HepG2 (cell line): ENCODE results near the gene ST3GAL4. TPM values are rescaled to one million over a fixed set of nuclear protein-coding genes. Genes with fewer than 3 reads are reported as not detected.

ENCODE experiments used
- ATAC-seq: fragments of 200-7000 bp; cut with Tn5 transposase; 3 replicates; pipeline ENCODE4 v1.9.1; 2020; ENCODE audit warnings: mild to moderate bottlenecking, moderate library complexity
- BruUV-seq: library from RNA; stranded (reverse); fragments of 400-500 nt; replicated peaks from 2 replicates; lab custom pipeline; 2021; lab: Mats Ljungman, UMichigan
- CTCF ChIA-PET: fragments of 300-600 bp; formaldehyde crosslinking; extraction: SDS; loops from one replicate; lab custom pipeline; 2021; ENCODE audit warnings: low total read pairs, inconsistent platforms, low intra/inter-chr PET ratio; lab: Yijun Ruan, JAX
- POLR2A ChIA-PET: fragments of 350-600 bp; sonication (Branson Sonifier 250); formaldehyde crosslinking; loops from one replicate; lab custom pipeline; 2020; ENCODE audit warnings: antibody characterized with exemption, inconsistent platforms; lab: Yijun Ruan, JAX
- DNase-seq: peaks from one replicate; pipeline ENCODE4 v3.0.0-alpha.2; 2015; ENCODE audit warnings: low spot score
- FAIRE-seq: peaks from 3 replicates; lab custom pipeline; 2011; peaks lifted over from hg19 to GRCh38; lab: Jason Lieb, UNC
- H2AFZ ChIP-seq: one replicate; pipeline ENCODE4 v1.6.1; 2011; ENCODE audit warnings: low read length, inconsistent platforms
- H3K27ac ChIP-seq: fragments of 300-600 bp; 3 replicates; pipeline ENCODE4 v1.8.0; 2011; ENCODE audit warnings: mixed run types, mild to moderate bottlenecking, mixed read lengths, low read length, inconsistent platforms; ENCODE audit not compliant: insufficient read depth; ENCODE audit errors: extremely low read length
- H3K27me3 ChIP-seq, 2 experiments: fragments of 200-600 bp in 1 of 2; 2 replicates in 1 of 2; 3 replicates in 1 of 2; pipeline versions ENCODE4 v1.6.0 to v1.8.0; 2011; ENCODE audit warnings: low read length in 2 of 2, mild to moderate bottlenecking in 2 of 2, moderate library complexity in 2 of 2, inconsistent platforms in 1 of 2; ENCODE audit not compliant: insufficient read depth in 2 of 2, control insufficient read depth in 1 of 2
- H3K36me3 ChIP-seq, 2 experiments: fragments of 200-600 bp in 1 of 2; replicated peaks in 1 of 2; 2 replicates in 1 of 2; 3 replicates in 1 of 2; pipeline versions ENCODE4 v1.5.1 to v1.8.0; 2011; ENCODE audit warnings: low read length in 2 of 2, inconsistent platforms in 1 of 2; ENCODE audit not compliant: insufficient read depth in 2 of 2, control insufficient read depth in 1 of 2
- H3K4me1 ChIP-seq: 2 replicates; pipeline ENCODE4 v1.5.1; 2012; ENCODE audit warnings: low read length, inconsistent platforms; ENCODE audit not compliant: insufficient read depth
- H3K4me2 ChIP-seq: 2 replicates; pipeline ENCODE4 v1.6.0; 2011; ENCODE audit warnings: low read depth, low read length, inconsistent platforms
- H3K4me3 ChIP-seq, 3 experiments: fragments of 200-600 bp in 1 of 3; sonication (generic), shearing (Covaris generic) in 1 of 3; replicated peaks in 1 of 3; 2 replicates each; pipeline ENCODE4 v1.5.1; 2011 to 2016; ENCODE audit warnings: low read length in 3 of 3, inconsistent platforms in 2 of 3, low read depth in 2 of 3, mild to moderate bottlenecking in 2 of 3, control low read depth in 1 of 3, mixed read lengths in 1 of 3; ENCODE audit not compliant: insufficient read depth in 1 of 3
- H3K79me2 ChIP-seq: one replicate; pipeline ENCODE4 v1.6.1; 2011; ENCODE audit warnings: low read length, inconsistent platforms; ENCODE audit not compliant: insufficient read depth
- H3K9ac ChIP-seq: 2 replicates; pipeline ENCODE4 v1.6.0; 2011; ENCODE audit warnings: mild to moderate bottlenecking, low read depth, low read length, inconsistent platforms; ENCODE audit not compliant: insufficient read depth
- H3K9me3 ChIP-seq: 2 replicates; pipeline ENCODE4 v1.5.1; 2012; ENCODE audit warnings: mild to moderate bottlenecking, low read length
- H4K20me1 ChIP-seq: 2 replicates; pipeline ENCODE4 v1.6.0; 2011; ENCODE audit warnings: inconsistent platforms, mild to moderate bottlenecking, low read length, moderate library complexity; ENCODE audit not compliant: insufficient read depth
- EEA1 ChIP-seq: sonication (generic); formaldehyde crosslinking; IDR thresholded peaks from 2 replicates; pipeline ENCODE4 v1.5.1; 2020; ENCODE audit warnings: mild to moderate bottlenecking, missing genetic modification reagents, borderline replicate concordance
- ELF3 ChIP-seq: IDR thresholded peaks from 2 replicates; pipeline ENCODE4 v1.6.1; 2016; ENCODE audit warnings: missing genetic modification reagents, missing compliant biosample characterization
- HNRNPH1 ChIP-seq: fragments of 200-400 bp; formaldehyde crosslinking; optimal IDR thresholded peaks from 2 replicates; pipeline ENCODE3; 2017; ENCODE audit warnings: mild to moderate bottlenecking, low read depth, low read length
- IRX3 ChIP-seq: sonication (generic); formaldehyde crosslinking; IDR thresholded peaks from 2 replicates; pipeline ENCODE4 v1.8.1; 2023; ENCODE audit warnings: mild to moderate bottlenecking, low read depth, missing genetic modification reagents, borderline replicate concordance
- KMT2A ChIP-seq: sonication (generic); formaldehyde crosslinking; IDR thresholded peaks from 2 replicates; pipeline ENCODE4 v1.4.0; 2020; ENCODE audit warnings: missing genetic modification reagents
- MED13 ChIP-seq: sonication (generic); formaldehyde crosslinking; IDR thresholded peaks from 2 replicates; pipeline ENCODE4 v1.5.0; 2020; ENCODE audit warnings: missing genetic modification reagents
- SETDB1 ChIP-seq: sonication (generic); formaldehyde crosslinking; IDR thresholded peaks from 2 replicates; pipeline ENCODE4 v1.5.1; 2020; ENCODE audit warnings: missing genetic modification reagents, mild to moderate bottlenecking, borderline replicate concordance
- SMARCC2 ChIP-seq: fragments of 450-650 bp; IDR thresholded peaks from 2 replicates; pipeline ENCODE4 v1.6.1; 2017; ENCODE audit warnings: antibody characterized with exemption, mild to moderate bottlenecking
- TCF7L2 ChIP-seq: IDR thresholded peaks from 2 replicates; pipeline ENCODE4 v1.6.1; 2011; ENCODE audit warnings: mild to moderate bottlenecking, low read depth, low read length, moderate library complexity
- TMF1 ChIP-seq: sonication (generic); formaldehyde crosslinking; IDR thresholded peaks from 2 replicates; pipeline ENCODE4 v1.8.1; 2022; ENCODE audit warnings: low read depth, missing genetic modification reagents
- YEATS2 ChIP-seq: sonication (generic); formaldehyde crosslinking; IDR thresholded peaks from 2 replicates; pipeline ENCODE4 v1.4.0; 2020; ENCODE audit warnings: missing genetic modification reagents, borderline replicate concordance
- YY1 ChIP-seq: IDR thresholded peaks from 2 replicates; pipeline ENCODE4 v1.6.1; 2011; ENCODE audit warnings: low read length, low read depth, moderate library complexity, mild to moderate bottlenecking; ENCODE audit not compliant: insufficient read depth, insufficient replicate concordance
- ZFY ChIP-seq: sonication (generic); formaldehyde crosslinking; IDR thresholded peaks from 2 replicates; pipeline ENCODE4 v1.4.0; 2020; ENCODE audit warnings: missing genetic modification reagents
- ZKSCAN8 ChIP-seq: IDR thresholded peaks from 2 replicates; pipeline ENCODE4 v1.6.1; 2016; ENCODE audit warnings: borderline replicate concordance, missing genetic modification reagents, missing compliant biosample characterization
- ZNF337 ChIP-seq: sonication (generic); formaldehyde crosslinking; IDR thresholded peaks from 2 replicates; pipeline ENCODE4 v1.5.1; 2020; ENCODE audit warnings: missing genetic modification reagents, low read depth, mild to moderate bottlenecking, borderline replicate concordance
- ZNF512B ChIP-seq: sonication (generic); formaldehyde crosslinking; IDR thresholded peaks from 2 replicates; pipeline ENCODE4 v1.5.1; 2020; ENCODE audit warnings: missing genetic modification reagents, mild to moderate bottlenecking, borderline replicate concordance
- ZSCAN29 ChIP-seq: sonication (generic); formaldehyde crosslinking; conservative IDR thresholded peaks from 2 replicates; pipeline ENCODE4 v1.4.0; 2020; ENCODE audit warnings: mild to moderate bottlenecking, missing genetic modification reagents
- ZSCAN30 ChIP-seq: sonication (generic); formaldehyde crosslinking; IDR thresholded peaks from 2 replicates; pipeline ENCODE4 v1.5.0; 2020; ENCODE audit warnings: mild to moderate bottlenecking, missing genetic modification reagents
- WGBS: methylation state at CpG from one replicate; pipeline ENCODE4 v1.1.6; 2017; ENCODE audit warnings: low lambda C conversion rate; 5-methylcytosine and 5-hydroxymethylcytosine counted together
- in situ Hi-C: cut with HindIII; loops from 2 replicates; pipeline ENCODE4 v1.10.0; 2017; ENCODE audit warnings: low pct_unique_long_range_greater_than_20kb; ENCODE audit not compliant: extremely low pct_ligation_motif_present
- intact Hi-C: fragments of 100-400 bp; cut with micrococcal nuclease; formaldehyde crosslinking; loops from one replicate; pipeline ENCODE4 v1.10.0; 2022; ENCODE audit not compliant: unreplicated experiment
- polyA plus RNA-seq, 8 experiments: library from polyadenylated mRNA; depleted of rRNA in 3 of 8; stranded (reverse) in 7 of 8; unstranded in 1 of 8; fragments of >200 nt; fragmentation: Illumina TruSeq in 4 of 8; extraction: Trizol in 4 of 8; gene quantifications; 2 replicates each; pipeline versions ENCODE4 v1.2.1 to v1.2.3, GENCODE V29; 2011 to 2016; ENCODE audit warnings: low read depth in 4 of 8, missing spikeins in 1 of 8, mixed read lengths in 1 of 8; ENCODE audit not compliant: insufficient read depth in 1 of 8
- total RNA-seq, 5 experiments: library from RNA; depleted of rRNA; stranded (reverse); fragments of >200 nt; fragmentation: Illumina TruSeq; extraction: Trizol; gene quantifications; 2 replicates each; pipeline ENCODE4 v1.2.3, GENCODE V29; 2016; ENCODE audit warnings: low read depth in 1 of 5
- TF ChIP-seq, protein P1 (sequence below): sonication (generic); formaldehyde crosslinking; IDR thresholded peaks from 2 replicates; pipeline ENCODE4 v1.9.0; 2021; ENCODE audit warnings: missing genetic modification reagents, mild to moderate bottlenecking, borderline replicate concordance

Gene ST3GAL4
- total and polyA plus RNA-seq, 2 of the 13 experiments (the other 11 are each of a cell fraction or from before 2014, with no cell fraction given) = 9.1 to 13.3 TPM

- no peaks in the 10 kb centered on the region for H3K36me3 ChIP-seq
- intact Hi-C loops = loop anchor here (1.0 kb wide), 1 partner anchor 82 kb away; no protein-coding TSS in a partner anchor
- peaks cover 2% of the 10 kb centered on the region for H3K79me2 ChIP-seq
- BruUV-seq = no TSS peak
- no peak overlapping the region for H3K4me3 ChIP-seq
- H2AFZ ChIP-seq = no peak overlapping the region
- in situ Hi-C loops = no loop called here
- H3K27ac ChIP-seq = no peak overlapping the region
- ATAC-seq (no peak), FAIRE-seq (no peak), DNase-seq (no peak)
- no peaks in the 10 kb centered on the region for H3K9me3 ChIP-seq
- ChIA-PET CTCF (interaction anchor here (1.4 kb wide), 1 partner anchor 82 kb away, joined by 8 read pairs; no protein-coding TSS in a partner anchor), POLR2A (no interaction called here)
- H4K20me1 ChIP-seq = no peaks in the 10 kb centered on the region
- H3K27me3 ChIP-seq = no peaks in the 10 kb centered on the region
- 69% methylated on average over 4 of the region's 4 CpGs for WGBS
- no peak overlapping the region for H3K4me2 ChIP-seq
- H3K4me1 ChIP-seq = no peaks in the 10 kb centered on the region
- H3K9ac ChIP-seq = no peak overlapping the region
- TF ChIP-seq EEA1 (CRISPR knock-in tag) = no peak
- no peak for TF ChIP-seq HNRNPH1
- TF ChIP-seq ELF3 = no peak
- TF ChIP-seq YY1 = no peak
- no peak for TF ChIP-seq ZSCAN30 (CRISPR knock-in tag)
- TF ChIP-seq ZNF337 (CRISPR knock-in tag) = no peak
- TF ChIP-seq SMARCC2 = no peak
- TF ChIP-seq TCF7L2 = no peak
- TF ChIP-seq ZNF512B (CRISPR knock-in tag) = no peak
- no peak for TF ChIP-seq ZKSCAN8 (CRISPR knock-in tag)
- no peak for TF ChIP-seq KMT2A (CRISPR knock-in tag)
- TF ChIP-seq ZSCAN29 (CRISPR knock-in tag) = no peak
- TF ChIP-seq SETDB1 (CRISPR knock-in tag) = no peak
- TF ChIP-seq YEATS2 (CRISPR knock-in tag) = no peak
- no peak for TF ChIP-seq ZFY
- no peak for TF ChIP-seq TMF1 (CRISPR knock-in tag)
- TF ChIP-seq IRX3 (CRISPR knock-in tag) = no peak
- TF ChIP-seq MED13 (CRISPR knock-in tag) = no peak
- TF ChIP-seq, protein P1, sequence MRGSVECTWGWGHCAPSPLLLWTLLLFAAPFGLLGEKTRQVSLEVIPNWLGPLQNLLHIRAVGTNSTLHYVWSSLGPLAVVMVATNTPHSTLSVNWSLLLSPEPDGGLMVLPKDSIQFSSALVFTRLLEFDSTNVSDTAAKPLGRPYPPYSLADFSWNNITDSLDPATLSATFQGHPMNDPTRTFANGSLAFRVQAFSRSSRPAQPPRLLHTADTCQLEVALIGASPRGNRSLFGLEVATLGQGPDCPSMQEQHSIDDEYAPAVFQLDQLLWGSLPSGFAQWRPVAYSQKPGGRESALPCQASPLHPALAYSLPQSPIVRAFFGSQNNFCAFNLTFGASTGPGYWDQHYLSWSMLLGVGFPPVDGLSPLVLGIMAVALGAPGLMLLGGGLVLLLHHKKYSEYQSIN (CRISPR knock-in tag) = no peak
These were observed 37.1 kb downstream of the ST3GAL4 start for GRCh38 chr11:126392633-126393013.
